K562 (cell line): ENCODE measurements around the gene EHBP1L1. TPM values are rescaled to one million over a fixed set of nuclear protein-coding genes. Genes with fewer than 3 reads are reported as not detected.

Experiments used
- ATAC-seq: fragments of 200-7000 bp; cut with Tn5 transposase; 3 replicates; pipeline ENCODE4 v1.9.1; 2020; ENCODE audit warnings: moderate library complexity
- BruUV-seq: library from RNA; stranded (reverse); fragments of 400-500 nt; replicated peaks from 2 replicates; lab custom pipeline; 2021; lab: Mats Ljungman, UMichigan
- CTCF ChIA-PET: fragments of 300-600 bp; formaldehyde crosslinking; extraction: SDS; loops from one replicate; lab custom pipeline; 2021; ENCODE audit warnings: low intra/inter-chr PET ratio; lab: Yijun Ruan, JAX
- POLR2A ChIA-PET: fragments of 300-600, 350-650 bp; sonication (Branson Sonifier 250); formaldehyde crosslinking; extraction: SDS; loops from one replicate; lab custom pipeline; 2021; ENCODE audit warnings: antibody characterized with exemption, inconsistent platforms; lab: Yijun Ruan, JAX
- DNase-seq, 4 experiments: peaks; one replicate each; pipeline versions ENCODE4 v3.0.0 to v3.0.0-alpha.2; 2011 to 2018; ENCODE audit warnings: low spot score in 3 of 4, mixed read lengths in 3 of 4; ENCODE audit errors: extremely low read depth in 1 of 4
- FAIRE-seq: peaks from 2 replicates; lab custom pipeline; 2011; peaks lifted over from hg19 to GRCh38; lab: Jason Lieb, UNC
- H2AFZ ChIP-seq: 2 replicates; pipeline ENCODE4 v1.6.0; 2011; ENCODE audit warnings: low read depth, low read length, control low read depth, inconsistent platforms
- H3K27ac ChIP-seq: fragments of 200-600 bp; 3 replicates; pipeline ENCODE4 v1.8.0; 2011; ENCODE audit warnings: low read depth, mild to moderate bottlenecking, control low read depth, inconsistent platforms, low read length, moderate library complexity, mixed read lengths; ENCODE audit errors: extremely low read depth
- H3K27me3 ChIP-seq, 2 experiments: fragments of 300-600 bp in 1 of 2; 2 replicates in 1 of 2; 3 replicates in 1 of 2; pipeline versions ENCODE4 v1.6.0 to v1.8.0; 2011; ENCODE audit warnings: inconsistent platforms in 2 of 2, low read length in 2 of 2, mild to moderate bottlenecking in 1 of 2, mixed read lengths in 1 of 2, moderate library complexity in 1 of 2; ENCODE audit not compliant: control insufficient read depth in 2 of 2, insufficient read depth in 2 of 2
- H3K36me3 ChIP-seq: fragments of 300-600 bp; 3 replicates; pipeline ENCODE4 v1.8.0; 2011; ENCODE audit warnings: mild to moderate bottlenecking, low read length, inconsistent platforms; ENCODE audit not compliant: control insufficient read depth, insufficient read depth
- H3K4me1 ChIP-seq, 2 experiments: fragments of 200-600 bp in 1 of 2; replicated peaks in 1 of 2; 2 replicates in 1 of 2; 3 replicates in 1 of 2; pipeline versions ENCODE4 v1.5.1 to v1.8.0; 2011; ENCODE audit warnings: inconsistent platforms in 2 of 2, low read length in 2 of 2, mild to moderate bottlenecking in 1 of 2, mixed read lengths in 1 of 2, moderate library complexity in 1 of 2; ENCODE audit not compliant: control insufficient read depth in 2 of 2, insufficient read depth in 2 of 2
- H3K4me2 ChIP-seq: 2 replicates; pipeline ENCODE4 v1.6.1; 2011; ENCODE audit warnings: low read length, control low read depth, inconsistent platforms, mixed read lengths; ENCODE audit not compliant: insufficient read depth
- H3K4me3 ChIP-seq: fragments of 200-600 bp; sonication (generic), shearing (Covaris generic); 2 replicates; pipeline ENCODE4 v1.5.1; 2016; ENCODE audit warnings: control low read depth, inconsistent platforms
- H3K79me2 ChIP-seq: fragments of 200-600 bp; 3 replicates; pipeline ENCODE4 v1.8.0; 2011; ENCODE audit warnings: low read length, inconsistent platforms; ENCODE audit not compliant: control insufficient read depth, insufficient read depth
- H3K9ac ChIP-seq, 2 experiments: 2 replicates each; pipeline versions ENCODE4 v1.6.0 to v1.6.1; 2011; ENCODE audit warnings: low read depth in 2 of 2, low read length in 2 of 2, control low read depth in 1 of 2, inconsistent platforms in 1 of 2, mild to moderate bottlenecking in 1 of 2, mixed read lengths in 1 of 2; ENCODE audit not compliant: insufficient read depth in 1 of 2
- H3K9me1 ChIP-seq: one replicate; pipeline ENCODE4 v1.6.0; 2011; ENCODE audit warnings: inconsistent platforms, mild to moderate bottlenecking, low read length, moderate library complexity; ENCODE audit not compliant: control insufficient read depth, insufficient read depth
- H3K9me3 ChIP-seq: replicated peaks from 2 replicates; pipeline ENCODE4 v1.5.1; 2011; ENCODE audit warnings: low read depth, low read length, inconsistent platforms; ENCODE audit not compliant: control insufficient read depth, insufficient read depth
- H4K20me1 ChIP-seq: replicated peaks from 2 replicates; pipeline ENCODE4 v1.6.1; 2011; ENCODE audit warnings: low read length, inconsistent platforms, mixed read lengths; ENCODE audit not compliant: control insufficient read depth, insufficient read depth
- E2F1 ChIP-seq: sonication (generic); formaldehyde crosslinking; IDR thresholded peaks from 2 replicates; pipeline ENCODE4 v1.8.1; 2023; ENCODE audit warnings: mild to moderate bottlenecking, missing genetic modification reagents, moderate library complexity
- HIVEP1 ChIP-seq: fragments of 250-450 bp; sonication (Bioruptor Pico); IDR thresholded peaks from 2 replicates; pipeline ENCODE4 v1.4.0; 2020; ENCODE audit warnings: mild to moderate bottlenecking
- KAT7 ChIP-seq: sonication (generic); formaldehyde crosslinking; IDR thresholded peaks from 2 replicates; pipeline ENCODE4 v1.8.0; 2022; ENCODE audit warnings: missing genetic modification reagents, mild to moderate bottlenecking, borderline replicate concordance
- RBFOX2 ChIP-seq: fragments of 200-400 bp; formaldehyde crosslinking; IDR thresholded peaks from 2 replicates; pipeline ENCODE4 v1.6.1; 2017; ENCODE audit warnings: low read depth, mild to moderate bottlenecking, low read length, moderate library complexity
- SMAD1 ChIP-seq: fragments of 150-350 bp; IDR thresholded peaks from 2 replicates; pipeline ENCODE4 v1.6.1; 2014; ENCODE audit warnings: low read length, low read depth; ENCODE audit not compliant: partially characterized antibody
- STAT5B ChIP-seq: fragments of 250-450 bp; sonication (Bioruptor Pico); IDR thresholded peaks from 2 replicates; pipeline ENCODE4 v1.8.0; 2021; ENCODE audit warnings: mild to moderate bottlenecking, inconsistent platforms
- WGBS: fragments of 100-300 bp; shearing (Covaris generic); methylation state at CpG from one replicate; pipeline ENCODE4 v1.1.6; 2016; ENCODE audit warnings: low coverage, mixed read lengths; ENCODE audit not compliant: insufficient coverage; ENCODE audit errors: missing lambda C conversion rate; 5-methylcytosine and 5-hydroxymethylcytosine counted together
- in situ Hi-C: fragments of 300-500 bp; cut with MboI; formaldehyde crosslinking; loops from 4 replicates; pipeline ENCODE4 v1.15.0; 2018; ENCODE audit warnings: inconsistent platforms, mixed read lengths
- intact Hi-C: fragments of 100-400 bp; cut with micrococcal nuclease; formaldehyde crosslinking; loops from 2 replicates; pipeline ENCODE4 v1.14.2; 2022
- polyA plus RNA-seq, 8 experiments: library from polyadenylated mRNA; depleted of rRNA in 4 of 8; stranded (reverse) in 5 of 8; unstranded in 3 of 8; fragments of >200 nt; fragmentation: Nextera tagmentation in 2 of 8; fragmentation: Illumina TruSeq in 1 of 8; extraction: Ambion mirVana in 2 of 8; extraction: Trizol in 1 of 8; gene quantifications; 2 replicates each; pipeline versions ENCODE4 v1.2.1 to v1.2.3, GENCODE V29; 2011 to 2014; ENCODE audit warnings: inconsistent platforms in 1 of 8, missing spikeins in 1 of 8
- total RNA-seq, 7 experiments: library from RNA; depleted of rRNA in 6 of 7; stranded (reverse); fragments of >200 nt in 6 of 7; fragmentation: Illumina TruSeq in 2 of 7; extraction: Trizol in 2 of 7; gene quantifications; 2 replicates each; pipeline versions ENCODE4 v1.2.1 to v1.2.3, GENCODE V29; 2011 to 2021; ENCODE audit warnings: low replicate concordance in 1 of 7
- TF ChIP-seq, protein P1 (sequence below): fragments of 150-350 bp; IDR thresholded peaks from 2 replicates; pipeline ENCODE4 v1.6.1; 2014; ENCODE audit warnings: low read depth, mild to moderate bottlenecking, low read length, borderline replicate concordance

EHBP1L1 gene
- total and polyA plus RNA-seq, 9 of the 15 experiments (the other 6 are each of a cell fraction or from before 2014, with no cell fraction given) = 0.03 to 87.1 (median 26.3) TPM

DNA sequence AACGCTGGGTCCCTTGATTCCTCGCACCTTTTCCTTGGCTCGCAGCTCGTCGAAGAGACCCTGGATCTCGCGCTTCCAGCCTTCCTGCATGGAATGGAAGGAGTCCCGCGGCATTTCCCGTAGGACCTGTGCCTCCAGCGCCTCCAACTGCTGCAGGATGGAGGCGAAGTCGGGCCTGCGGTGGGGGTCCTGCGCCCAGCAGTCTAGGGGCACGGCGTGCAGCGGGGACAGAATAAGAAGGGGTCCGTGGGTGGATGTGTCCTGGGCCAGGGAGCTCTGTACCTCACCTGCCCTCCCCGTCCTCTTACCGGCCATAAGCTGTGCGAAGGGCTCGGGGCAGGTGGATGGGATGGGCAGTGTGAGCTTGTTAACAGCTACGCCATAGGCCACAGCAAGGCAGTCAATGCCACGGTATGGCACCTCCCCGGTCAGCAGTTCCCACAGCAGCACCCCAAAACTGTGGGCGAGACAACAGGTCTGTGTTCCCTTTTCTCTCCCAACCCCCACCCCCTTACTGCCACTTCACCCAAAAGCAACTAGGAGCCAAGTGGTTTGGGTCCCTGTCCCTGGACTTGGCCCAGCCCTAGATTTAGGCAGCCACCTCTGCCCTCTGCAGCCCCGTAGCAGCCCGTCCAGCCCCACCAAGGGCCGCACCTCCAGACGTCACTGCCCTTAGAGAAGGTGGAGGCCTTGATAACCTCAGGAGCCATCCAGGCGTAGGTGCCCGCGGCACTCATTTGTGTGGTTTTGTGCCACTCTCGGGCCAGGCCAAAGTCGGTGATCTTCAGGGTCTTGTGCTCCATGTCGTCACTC lies 32.0 kb downstream of the EHBP1L1 start:
- FAIRE-seq = no peak
- H3K79me2 ChIP-seq = peaks cover 19% of the 10 kb centered on the region
- TF ChIP-seq HIVEP1 (no peak), KAT7 (CRISPR knock-in tag) (no peak), STAT5B (CRISPR knock-in tag) (no peak), RBFOX2 (peak; percentile 15), E2F1 (CRISPR knock-in tag) (no peak), SMAD1 (no peak)
- TF ChIP-seq, protein P1, sequence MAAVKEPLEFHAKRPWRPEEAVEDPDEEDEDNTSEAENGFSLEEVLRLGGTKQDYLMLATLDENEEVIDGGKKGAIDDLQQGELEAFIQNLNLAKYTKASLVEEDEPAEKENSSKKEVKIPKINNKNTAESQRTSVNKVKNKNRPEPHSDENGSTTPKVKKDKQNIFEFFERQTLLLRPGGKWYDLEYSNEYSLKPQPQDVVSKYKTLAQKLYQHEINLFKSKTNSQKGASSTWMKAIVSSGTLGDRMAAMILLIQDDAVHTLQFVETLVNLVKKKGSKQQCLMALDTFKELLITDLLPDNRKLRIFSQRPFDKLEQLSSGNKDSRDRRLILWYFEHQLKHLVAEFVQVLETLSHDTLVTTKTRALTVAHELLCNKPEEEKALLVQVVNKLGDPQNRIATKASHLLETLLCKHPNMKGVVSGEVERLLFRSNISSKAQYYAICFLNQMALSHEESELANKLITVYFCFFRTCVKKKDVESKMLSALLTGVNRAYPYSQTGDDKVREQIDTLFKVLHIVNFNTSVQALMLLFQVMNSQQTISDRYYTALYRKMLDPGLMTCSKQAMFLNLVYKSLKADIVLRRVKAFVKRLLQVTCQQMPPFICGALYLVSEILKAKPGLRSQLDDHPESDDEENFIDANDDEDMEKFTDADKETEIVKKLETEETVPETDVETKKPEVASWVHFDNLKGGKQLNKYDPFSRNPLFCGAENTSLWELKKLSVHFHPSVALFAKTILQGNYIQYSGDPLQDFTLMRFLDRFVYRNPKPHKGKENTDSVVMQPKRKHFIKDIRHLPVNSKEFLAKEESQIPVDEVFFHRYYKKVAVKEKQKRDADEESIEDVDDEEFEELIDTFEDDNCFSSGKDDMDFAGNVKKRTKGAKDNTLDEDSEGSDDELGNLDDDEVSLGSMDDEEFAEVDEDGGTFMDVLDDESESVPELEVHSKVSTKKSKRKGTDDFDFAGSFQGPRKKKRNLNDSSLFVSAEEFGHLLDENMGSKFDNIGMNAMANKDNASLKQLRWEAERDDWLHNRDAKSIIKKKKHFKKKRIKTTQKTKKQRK = no peak
- 95% methylated on average over 30 of the region's 37 CpGs for WGBS
- in situ Hi-C loops (no loop called here), intact Hi-C loops (no loop called here)
- no peak overlapping the region for H3K27ac ChIP-seq
- peaks cover 16 to 47% of the 10 kb centered on the region in 2 experiments; a peak in 4 of 5 replicates for H3K4me1 ChIP-seq
- ChIA-PET POLR2A (interaction anchor here (0.6 kb wide), 1 partner anchor 728 kb away, joined by 3 read pairs; the partner anchor contains the start of gene RIN1), CTCF (no interaction called here)
- no peak overlapping the region for H3K4me3 ChIP-seq
- H2AFZ ChIP-seq = no peak overlapping the region
- no peak overlapping the region for H3K4me2 ChIP-seq
- no peak for ATAC-seq
- DNase-seq = no peak
- no peaks in the 10 kb centered on the region for H3K27me3 ChIP-seq
- H3K9me3 ChIP-seq = no peaks in the 10 kb centered on the region
- no peaks in the 10 kb centered on the region for H4K20me1 ChIP-seq
- H3K9ac ChIP-seq = no peak overlapping the region
- peaks cover 3% of the 10 kb centered on the region for H3K9me1 ChIP-seq
- no TSS peak for BruUV-seq
- H3K36me3 ChIP-seq = peaks cover 70% of the 10 kb centered on the region; the same call in 2 of the 3 replicates
